ENCODE results near the gene MYBPC1.
"Not testable (repeated sequence)": the region's sequence is repeated elsewhere in the genome, so short reads cannot be mapped to it uniquely, and the experiment has no call there.

Gene MYBPC1

DNA sequence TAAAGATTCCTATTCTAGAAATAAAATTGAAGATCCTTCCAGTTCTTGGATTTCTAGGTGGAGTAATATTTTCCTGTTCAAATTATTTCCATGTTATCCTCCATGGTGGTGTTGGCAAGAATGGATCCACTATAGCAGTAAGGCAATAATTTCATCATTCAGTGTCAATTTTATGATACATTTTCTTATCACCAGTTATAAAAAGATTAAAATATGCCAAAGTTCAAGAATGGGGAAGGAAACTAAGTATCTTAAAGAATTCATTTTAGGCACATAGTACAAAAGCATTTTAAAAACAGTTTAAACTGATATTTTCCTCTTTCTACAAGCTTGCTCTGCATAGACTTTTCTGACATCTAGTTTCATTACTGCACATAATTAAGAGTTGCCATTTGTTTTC lies 125.3 kb downstream of the MYBPC1 start:
- TF ChIP-seq, protein P1, sequence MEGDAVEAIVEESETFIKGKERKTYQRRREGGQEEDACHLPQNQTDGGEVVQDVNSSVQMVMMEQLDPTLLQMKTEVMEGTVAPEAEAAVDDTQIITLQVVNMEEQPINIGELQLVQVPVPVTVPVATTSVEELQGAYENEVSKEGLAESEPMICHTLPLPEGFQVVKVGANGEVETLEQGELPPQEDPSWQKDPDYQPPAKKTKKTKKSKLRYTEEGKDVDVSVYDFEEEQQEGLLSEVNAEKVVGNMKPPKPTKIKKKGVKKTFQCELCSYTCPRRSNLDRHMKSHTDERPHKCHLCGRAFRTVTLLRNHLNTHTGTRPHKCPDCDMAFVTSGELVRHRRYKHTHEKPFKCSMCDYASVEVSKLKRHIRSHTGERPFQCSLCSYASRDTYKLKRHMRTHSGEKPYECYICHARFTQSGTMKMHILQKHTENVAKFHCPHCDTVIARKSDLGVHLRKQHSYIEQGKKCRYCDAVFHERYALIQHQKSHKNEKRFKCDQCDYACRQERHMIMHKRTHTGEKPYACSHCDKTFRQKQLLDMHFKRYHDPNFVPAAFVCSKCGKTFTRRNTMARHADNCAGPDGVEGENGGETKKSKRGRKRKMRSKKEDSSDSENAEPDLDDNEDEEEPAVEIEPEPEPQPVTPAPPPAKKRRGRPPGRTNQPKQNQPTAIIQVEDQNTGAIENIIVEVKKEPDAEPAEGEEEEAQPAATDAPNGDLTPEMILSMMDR (conservative IDR thresholded peaks at IDR 0.05; ENCODE audit: low read depth, low read length): no peak
- DNase-seq (ENCODE audit: low read depth): no peak
- no peak overlapping the region for H3K4me3 ChIP-seq (ENCODE audit: low read depth, low read length)

DNA sequence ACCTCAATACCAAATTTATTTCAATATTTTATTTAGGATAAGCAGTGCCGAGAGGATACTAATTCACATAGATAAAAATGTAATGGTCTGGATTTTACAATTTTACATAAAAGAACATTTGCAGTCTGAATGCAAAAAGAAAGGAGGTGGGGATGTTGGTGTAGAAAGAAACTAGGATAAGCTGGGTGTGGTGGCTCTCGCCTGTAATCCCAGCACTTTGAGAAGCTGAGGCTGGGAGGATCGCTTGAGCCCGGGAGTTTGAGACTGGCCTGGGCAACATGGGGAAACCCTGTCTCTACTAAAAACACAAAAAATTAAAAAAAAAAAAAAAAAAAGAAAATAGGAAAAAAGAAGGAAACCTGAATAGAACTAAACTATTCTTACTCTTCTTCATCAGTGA lies 127.6 kb downstream of the MYBPC1 start:
- DNase-seq (ENCODE audit: low read depth): no peak
- TF ChIP-seq, protein P1 (conservative IDR thresholded peaks at IDR 0.05; ENCODE audit: low read depth, low read length): no peak
- no peak overlapping the region for H3K4me3 ChIP-seq (ENCODE audit: low read depth, low read length)

DNA sequence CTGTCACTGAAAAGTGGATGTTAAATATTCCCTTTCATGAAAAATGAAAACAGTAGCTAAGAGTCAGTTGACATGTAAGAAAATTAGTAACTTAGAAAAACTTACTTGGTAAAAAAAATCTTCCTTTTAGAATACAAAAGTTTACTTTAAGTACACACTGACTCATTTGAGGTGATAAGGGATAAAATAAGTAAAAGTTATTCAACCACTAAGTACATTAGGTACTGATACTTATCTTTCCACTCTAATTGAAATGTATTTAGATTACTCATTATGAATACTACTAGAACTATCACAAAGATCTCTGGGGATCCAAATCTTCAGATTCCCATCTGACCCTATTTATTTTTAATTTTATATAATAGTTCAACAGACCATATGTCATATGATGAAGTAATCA lies 132.3 kb downstream of the MYBPC1 start:
- H3K4me3 ChIP-seq (ENCODE audit: low read depth, low read length): no peak overlapping the region
- TF ChIP-seq, protein P1 (conservative IDR thresholded peaks at IDR 0.05; ENCODE audit: low read depth, low read length): no peak
- DNase-seq (ENCODE audit: low read depth): no peak

DNA sequence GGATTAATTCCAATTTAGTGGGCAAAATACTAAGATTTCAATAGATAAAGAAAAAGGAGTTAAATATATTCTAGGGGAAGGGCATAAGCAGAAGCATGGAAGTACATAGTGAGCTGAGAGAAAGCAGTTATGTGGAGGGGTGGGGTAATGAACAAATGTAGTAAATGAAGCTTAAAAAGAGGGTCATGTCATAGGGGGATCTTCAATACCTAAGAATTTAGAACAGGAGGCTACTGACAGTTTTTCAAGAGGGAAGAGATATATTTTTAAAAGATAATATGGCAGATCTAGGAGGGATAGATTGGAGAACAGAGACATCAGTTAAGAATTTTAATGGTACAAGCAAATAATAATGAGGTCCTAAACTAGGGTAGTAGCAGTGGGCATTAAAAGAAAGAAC lies 135.1 kb downstream of the MYBPC1 start:
- no peak for DNase-seq (ENCODE audit: low read depth)
- TF ChIP-seq, protein P1 (conservative IDR thresholded peaks at IDR 0.05; ENCODE audit: low read depth, low read length): no peak
- H3K4me3 ChIP-seq (ENCODE audit: low read depth, low read length): no peak overlapping the region

DNA sequence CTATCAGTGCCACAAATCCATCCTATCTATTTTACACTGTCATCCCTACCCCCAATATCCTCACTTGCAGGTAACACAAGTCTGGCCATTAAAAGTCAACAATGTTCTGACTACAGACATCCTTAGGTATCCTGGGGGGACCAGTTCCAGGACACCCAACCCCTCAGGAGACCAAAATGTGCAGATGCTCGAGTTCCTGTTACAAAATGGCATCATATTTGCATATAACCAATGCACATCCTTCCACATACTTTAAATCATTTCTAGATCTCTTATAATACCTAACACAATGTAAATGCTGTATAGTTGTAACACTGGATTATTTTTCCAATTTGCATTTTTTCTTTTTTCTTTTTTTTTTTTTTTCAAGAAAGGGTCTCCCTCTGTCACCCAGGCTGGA lies 137.5 kb downstream of the MYBPC1 start:
- no peak for DNase-seq (ENCODE audit: low read depth)
- H3K4me3 ChIP-seq (ENCODE audit: low read depth, low read length): no peak overlapping the region
- TF ChIP-seq, protein P1 (conservative IDR thresholded peaks at IDR 0.05; ENCODE audit: low read depth, low read length): no peak

DNA sequence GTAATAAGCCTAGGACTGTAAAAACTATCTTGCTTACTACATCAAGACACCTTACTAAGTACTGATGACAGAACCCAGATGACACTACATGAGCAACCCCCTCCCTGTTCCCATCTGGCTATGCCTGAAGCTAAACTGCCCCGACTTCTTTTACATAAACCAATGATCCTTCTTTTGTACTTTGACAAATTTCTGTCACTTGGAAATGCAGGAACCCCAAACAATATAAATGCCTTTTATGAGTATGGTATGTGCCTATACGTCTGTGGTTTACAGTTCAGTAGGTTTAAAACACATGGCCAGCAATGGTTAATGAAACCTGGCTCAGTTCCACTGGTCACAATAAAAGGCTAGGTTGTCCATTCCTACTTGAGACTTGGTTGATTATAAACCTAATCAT lies 138.4 kb downstream of the MYBPC1 start:
- H3K4me3 ChIP-seq (ENCODE audit: low read depth, low read length): no peak overlapping the region
- DNase-seq (ENCODE audit: low read depth): no peak
- TF ChIP-seq, protein P1 (conservative IDR thresholded peaks at IDR 0.05; ENCODE audit: low read depth, low read length): no peak

DNA sequence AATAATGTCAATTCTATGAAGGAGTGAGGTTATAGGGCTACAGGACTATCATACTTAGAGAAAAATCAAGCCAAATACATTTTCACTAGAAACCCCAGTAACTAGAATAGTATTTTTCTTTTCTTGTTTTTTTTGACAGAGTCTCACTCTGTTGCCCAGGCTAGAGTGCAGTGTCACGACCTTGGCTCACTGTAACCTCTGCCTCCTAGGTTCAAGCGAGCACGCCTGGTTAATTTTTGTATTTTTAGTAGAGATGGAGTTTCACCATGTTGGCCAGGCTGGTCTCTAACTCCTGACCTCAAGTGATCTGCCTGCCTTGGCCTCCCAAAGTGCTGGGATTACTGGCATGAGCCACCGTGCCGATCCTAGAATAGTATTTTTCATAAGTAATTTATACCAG lies 139.7 kb downstream of the MYBPC1 start:
- not testable (repeated sequence) for DNase-seq (ENCODE audit: low read depth)

More for the DNA sequence above, 139.7 kb downstream of the MYBPC1 start:
- H3K4me3 ChIP-seq (ENCODE audit: low read depth, low read length): not testable (repeated sequence)
